DND-41 (cell line): ENCODE results near the gene MATK.

Source experiments
- CTCF ChIP-seq: IDR thresholded peaks from 2 replicates; pipeline ENCODE4 v1.5.1; 2012; ENCODE audit warnings: borderline replicate concordance, low read length, moderate library complexity, mild to moderate bottlenecking; ENCODE audit not compliant: poor library complexity, severe bottlenecking; ENCODE audit errors: extremely low read depth
- EZH2 ChIP-seq: IDR thresholded peaks from 3 replicates; pipeline ENCODE4 v1.6.1; 2012; ENCODE audit warnings: borderline replicate concordance, low read depth, mild to moderate bottlenecking, moderate library complexity, low read length, inconsistent platforms; ENCODE audit not compliant: severe bottlenecking

- TF ChIP-seq CTCF: no peak
- no peak for TF ChIP-seq EZH2
Measured at GRCh38 chr19:3818918-3819317, 32.7 kb upstream of the MATK start.
